HepG2 (cell line): ENCODE data around the gene RASD1. TPM values are rescaled to one million over a fixed set of nuclear protein-coding genes. Genes with fewer than 3 reads are reported as not detected.

Experiments
- HDAC6 ChIP-seq: fragments of 200-600 bp; sonication (generic); IDR thresholded peaks from 2 replicates; pipeline ENCODE4 v1.7.0; 2017; ENCODE audit warnings: mild to moderate bottlenecking, antibody characterized with exemption, low read length, low read depth
- HES4 ChIP-seq: sonication (generic); formaldehyde crosslinking; IDR thresholded peaks from 2 replicates; pipeline ENCODE4 v1.9.0; 2021; ENCODE audit warnings: mild to moderate bottlenecking, missing genetic modification reagents, borderline replicate concordance
- HNF4A ChIP-seq: sonication (generic); formaldehyde crosslinking; IDR thresholded peaks from 2 replicates; pipeline ENCODE4 v1.4.0; 2020; ENCODE audit warnings: missing genetic modification reagents
- ISX ChIP-seq: sonication (generic); formaldehyde crosslinking; conservative IDR thresholded peaks from 2 replicates; pipeline ENCODE4 v1.5.0; 2020; ENCODE audit warnings: missing genetic modification reagents
- JARID2 ChIP-seq: sonication (generic); formaldehyde crosslinking; IDR thresholded peaks from 2 replicates; pipeline ENCODE4 v1.8.1; 2023; ENCODE audit warnings: missing genetic modification reagents, inconsistent platforms; ENCODE audit not compliant: insufficient replicate concordance
- KAT8 ChIP-seq: IDR thresholded peaks from 2 replicates; pipeline ENCODE4 v1.6.1; 2016; ENCODE audit warnings: missing genetic modification reagents, missing compliant biosample characterization
- MAFF ChIP-seq: IDR thresholded peaks from 2 replicates; pipeline ENCODE4 v1.6.1; 2011; ENCODE audit warnings: low read depth, low read length, improper control_type of control experiment
- MATR3 ChIP-seq: sonication (generic); formaldehyde crosslinking; IDR thresholded peaks from 2 replicates; pipeline ENCODE4 v1.4.0; 2020; ENCODE audit warnings: missing genetic modification reagents
- MED8 ChIP-seq: sonication (generic); formaldehyde crosslinking; IDR thresholded peaks from 2 replicates; pipeline ENCODE4 v1.8.1; 2023; ENCODE audit warnings: mild to moderate bottlenecking, missing genetic modification reagents; ENCODE audit not compliant: insufficient replicate concordance
- NFIB ChIP-seq: sonication (generic); formaldehyde crosslinking; IDR thresholded peaks from 2 replicates; pipeline ENCODE4 v1.9.0; 2021; ENCODE audit warnings: missing genetic modification reagents, mild to moderate bottlenecking, borderline replicate concordance
- NFKB2 ChIP-seq: sonication (generic); formaldehyde crosslinking; IDR thresholded peaks from 2 replicates; pipeline ENCODE4 v1.4.0; 2020; ENCODE audit warnings: missing genetic modification reagents, borderline replicate concordance
- RBM22 ChIP-seq: fragments of 200-400 bp; formaldehyde crosslinking; optimal IDR thresholded peaks from 2 replicates; pipeline ENCODE3; 2017; ENCODE audit warnings: mild to moderate bottlenecking, low read length, moderate library complexity
- RNF2 ChIP-seq: fragments of 450-650 bp; conservative IDR thresholded peaks from 2 replicates; pipeline ENCODE4 v1.6.1; 2016; ENCODE audit warnings: low read depth
- ZFAT ChIP-seq: sonication (generic); formaldehyde crosslinking; conservative IDR thresholded peaks from 2 replicates; pipeline ENCODE4 v1.8.1; 2023; ENCODE audit warnings: missing genetic modification reagents, inconsistent platforms
- ZNF253 ChIP-seq: sonication (generic); formaldehyde crosslinking; IDR thresholded peaks from 2 replicates; pipeline ENCODE4 v1.8.0; 2022; ENCODE audit warnings: mild to moderate bottlenecking, missing genetic modification reagents, borderline replicate concordance
- ZNF557 ChIP-seq: sonication (generic); formaldehyde crosslinking; IDR thresholded peaks from 2 replicates; pipeline ENCODE4 v1.4.0; 2020; ENCODE audit warnings: missing genetic modification reagents
- ZNF629 ChIP-seq: sonication (generic); formaldehyde crosslinking; conservative IDR thresholded peaks from 2 replicates; pipeline ENCODE4 v1.5.0; 2020; ENCODE audit warnings: missing genetic modification reagents
- ZNF644 ChIP-seq: IDR thresholded peaks from 2 replicates; pipeline ENCODE4 v1.6.1; 2016; ENCODE audit warnings: low read depth
- ZSCAN12 ChIP-seq: sonication (generic); formaldehyde crosslinking; IDR thresholded peaks from 2 replicates; pipeline ENCODE4 v1.9.0; 2021; ENCODE audit warnings: mild to moderate bottlenecking, missing genetic modification reagents
- polyA plus RNA-seq, 8 experiments: library from polyadenylated mRNA; depleted of rRNA in 3 of 8; stranded (reverse) in 7 of 8; unstranded in 1 of 8; fragments of >200 nt; fragmentation: Illumina TruSeq in 4 of 8; extraction: Trizol in 4 of 8; gene quantifications; 2 replicates each; pipeline versions ENCODE4 v1.2.1 to v1.2.3, GENCODE V29; 2011 to 2016; ENCODE audit warnings: low read depth in 4 of 8, missing spikeins in 1 of 8, mixed read lengths in 1 of 8; ENCODE audit not compliant: insufficient read depth in 1 of 8
- total RNA-seq, 5 experiments: library from RNA; depleted of rRNA; stranded (reverse); fragments of >200 nt; fragmentation: Illumina TruSeq; extraction: Trizol; gene quantifications; 2 replicates each; pipeline ENCODE4 v1.2.3, GENCODE V29; 2016; ENCODE audit warnings: low read depth in 1 of 5
- TF ChIP-seq, protein P1 (sequence below): sonication (generic); formaldehyde crosslinking; IDR thresholded peaks from 2 replicates; pipeline ENCODE4 v1.4.0; 2020; ENCODE audit warnings: missing genetic modification reagents
- TF ChIP-seq, protein P2 (sequence below): sonication (generic); formaldehyde crosslinking; IDR thresholded peaks from 2 replicates; pipeline ENCODE4 v1.4.0; 2020; ENCODE audit warnings: missing genetic modification reagents
- TF ChIP-seq, protein P3 (sequence below): sonication (generic); formaldehyde crosslinking; IDR thresholded peaks from 2 replicates; pipeline ENCODE4 v1.4.0; 2020; ENCODE audit warnings: missing genetic modification reagents
- TF ChIP-seq, protein P4 (sequence below): sonication (generic); IDR thresholded peaks from 2 replicates; pipeline ENCODE4 v1.6.1; 2016; ENCODE audit warnings: low read depth, borderline replicate concordance
- TF ChIP-seq, protein P5 (sequence below): sonication (generic); formaldehyde crosslinking; IDR thresholded peaks from 2 replicates; pipeline ENCODE4 v1.4.0; 2020; ENCODE audit warnings: missing genetic modification reagents

The RASD1 gene
- total and polyA plus RNA-seq, 2 of the 13 experiments (the other 11 are each of a cell fraction or from before 2014, with no cell fraction given), result 1.6 to 4.2 TPM

DNA sequence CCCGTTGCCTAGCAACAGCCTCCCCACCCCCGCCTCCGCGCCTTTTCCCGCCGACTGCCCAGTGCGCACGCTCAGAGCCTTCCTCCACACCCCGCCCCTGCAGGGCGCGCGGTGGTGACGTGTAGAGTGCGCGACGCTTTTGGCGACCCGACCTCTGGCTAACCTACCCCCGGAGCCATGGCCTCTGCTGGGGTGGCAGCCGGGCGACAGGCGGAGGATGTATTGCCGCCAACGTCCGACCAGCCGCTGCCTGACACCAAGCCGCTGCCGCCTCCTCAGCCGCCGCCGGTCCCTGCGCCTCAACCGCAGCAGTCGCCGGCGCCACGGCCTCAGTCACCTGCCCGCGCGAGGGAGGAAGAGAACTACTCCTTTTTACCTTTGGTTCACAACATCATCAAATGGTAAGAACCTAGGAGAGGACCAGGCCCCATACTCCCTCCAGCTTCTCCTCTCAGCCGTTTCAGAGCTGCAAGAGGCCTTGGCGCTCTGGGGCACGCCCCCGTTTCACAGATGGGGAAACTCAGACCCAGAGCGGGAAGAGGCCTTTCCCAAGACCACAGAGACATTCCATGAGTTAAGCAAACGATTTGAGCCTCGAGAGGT, 19.2 kb downstream of the RASD1 start, which contains the start of gene MED9 (continued):
- TF ChIP-seq, protein P1, sequence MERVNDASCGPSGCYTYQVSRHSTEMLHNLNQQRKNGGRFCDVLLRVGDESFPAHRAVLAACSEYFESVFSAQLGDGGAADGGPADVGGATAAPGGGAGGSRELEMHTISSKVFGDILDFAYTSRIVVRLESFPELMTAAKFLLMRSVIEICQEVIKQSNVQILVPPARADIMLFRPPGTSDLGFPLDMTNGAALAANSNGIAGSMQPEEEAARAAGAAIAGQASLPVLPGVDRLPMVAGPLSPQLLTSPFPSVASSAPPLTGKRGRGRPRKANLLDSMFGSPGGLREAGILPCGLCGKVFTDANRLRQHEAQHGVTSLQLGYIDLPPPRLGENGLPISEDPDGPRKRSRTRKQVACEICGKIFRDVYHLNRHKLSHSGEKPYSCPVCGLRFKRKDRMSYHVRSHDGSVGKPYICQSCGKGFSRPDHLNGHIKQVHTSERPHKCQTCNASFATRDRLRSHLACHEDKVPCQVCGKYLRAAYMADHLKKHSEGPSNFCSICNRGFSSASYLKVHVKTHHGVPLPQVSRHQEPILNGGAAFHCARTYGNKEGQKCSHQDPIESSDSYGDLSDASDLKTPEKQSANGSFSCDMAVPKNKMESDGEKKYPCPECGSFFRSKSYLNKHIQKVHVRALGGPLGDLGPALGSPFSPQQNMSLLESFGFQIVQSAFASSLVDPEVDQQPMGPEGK (CRISPR knock-in tag), result peak; percentile 62
- TF ChIP-seq ZNF629 (CRISPR knock-in tag), result peak; percentile 49; the same call in 1 of the 2 replicates
- no peak for TF ChIP-seq MED8 (CRISPR knock-in tag)
- TF ChIP-seq ZNF644 (CRISPR knock-in tag), result no peak
- peak; percentile 69; the same call in 1 of the 2 replicates for TF ChIP-seq NFKB2 (CRISPR knock-in tag)
- peak; percentile 94 for TF ChIP-seq KAT8
- no peak for TF ChIP-seq MAFF
- TF ChIP-seq MATR3, result no peak
- TF ChIP-seq HES4 (CRISPR knock-in tag), result no peak
- no peak for TF ChIP-seq NFIB (CRISPR knock-in tag)
- no peak for TF ChIP-seq HDAC6
- no peak for TF ChIP-seq ISX (CRISPR knock-in tag)
- TF ChIP-seq ZNF253 (CRISPR knock-in tag), result no peak
- TF ChIP-seq RNF2, result no peak
- TF ChIP-seq, protein P2, sequence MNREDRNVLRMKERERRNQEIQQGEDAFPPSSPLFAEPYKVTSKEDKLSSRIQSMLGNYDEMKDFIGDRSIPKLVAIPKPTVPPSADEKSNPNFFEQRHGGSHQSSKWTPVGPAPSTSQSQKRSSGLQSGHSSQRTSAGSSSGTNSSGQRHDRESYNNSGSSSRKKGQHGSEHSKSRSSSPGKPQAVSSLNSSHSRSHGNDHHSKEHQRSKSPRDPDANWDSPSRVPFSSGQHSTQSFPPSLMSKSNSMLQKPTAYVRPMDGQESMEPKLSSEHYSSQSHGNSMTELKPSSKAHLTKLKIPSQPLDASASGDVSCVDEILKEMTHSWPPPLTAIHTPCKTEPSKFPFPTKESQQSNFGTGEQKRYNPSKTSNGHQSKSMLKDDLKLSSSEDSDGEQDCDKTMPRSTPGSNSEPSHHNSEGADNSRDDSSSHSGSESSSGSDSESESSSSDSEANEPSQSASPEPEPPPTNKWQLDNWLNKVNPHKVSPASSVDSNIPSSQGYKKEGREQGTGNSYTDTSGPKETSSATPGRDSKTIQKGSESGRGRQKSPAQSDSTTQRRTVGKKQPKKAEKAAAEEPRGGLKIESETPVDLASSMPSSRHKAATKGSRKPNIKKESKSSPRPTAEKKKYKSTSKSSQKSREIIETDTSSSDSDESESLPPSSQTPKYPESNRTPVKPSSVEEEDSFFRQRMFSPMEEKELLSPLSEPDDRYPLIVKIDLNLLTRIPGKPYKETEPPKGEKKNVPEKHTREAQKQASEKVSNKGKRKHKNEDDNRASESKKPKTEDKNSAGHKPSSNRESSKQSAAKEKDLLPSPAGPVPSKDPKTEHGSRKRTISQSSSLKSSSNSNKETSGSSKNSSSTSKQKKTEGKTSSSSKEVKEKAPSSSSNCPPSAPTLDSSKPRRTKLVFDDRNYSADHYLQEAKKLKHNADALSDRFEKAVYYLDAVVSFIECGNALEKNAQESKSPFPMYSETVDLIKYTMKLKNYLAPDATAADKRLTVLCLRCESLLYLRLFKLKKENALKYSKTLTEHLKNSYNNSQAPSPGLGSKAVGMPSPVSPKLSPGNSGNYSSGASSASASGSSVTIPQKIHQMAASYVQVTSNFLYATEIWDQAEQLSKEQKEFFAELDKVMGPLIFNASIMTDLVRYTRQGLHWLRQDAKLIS (CRISPR knock-in tag), result no peak
- TF ChIP-seq, protein P3, sequence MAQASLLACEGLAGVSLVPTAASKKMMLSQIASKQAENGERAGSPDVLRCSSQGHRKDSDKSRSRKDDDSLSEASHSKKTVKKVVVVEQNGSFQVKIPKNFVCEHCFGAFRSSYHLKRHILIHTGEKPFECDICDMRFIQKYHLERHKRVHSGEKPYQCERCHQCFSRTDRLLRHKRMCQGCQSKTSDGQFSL (CRISPR knock-in tag), result 0 out of 2 replicates have a peak, but pooled peaks have one; percentile 62
- no peak for TF ChIP-seq ZFAT
- TF ChIP-seq, protein P4, sequence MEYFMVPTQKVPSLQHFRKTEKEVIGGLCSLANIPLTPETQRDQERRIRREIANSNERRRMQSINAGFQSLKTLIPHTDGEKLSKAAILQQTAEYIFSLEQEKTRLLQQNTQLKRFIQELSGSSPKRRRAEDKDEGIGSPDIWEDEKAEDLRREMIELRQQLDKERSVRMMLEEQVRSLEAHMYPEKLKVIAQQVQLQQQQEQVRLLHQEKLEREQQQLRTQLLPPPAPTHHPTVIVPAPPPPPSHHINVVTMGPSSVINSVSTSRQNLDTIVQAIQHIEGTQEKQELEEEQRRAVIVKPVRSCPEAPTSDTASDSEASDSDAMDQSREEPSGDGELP, result no peak
- TF ChIP-seq HNF4A (CRISPR knock-in tag), result peak; percentile 50; the same call in 1 of the 2 replicates
- TF ChIP-seq ZNF557 (CRISPR knock-in tag), result no peak
- no peak for TF ChIP-seq RBM22
- no peak for TF ChIP-seq JARID2
- TF ChIP-seq ZSCAN12 (CRISPR knock-in tag), result no peak
- TF ChIP-seq, protein P5, sequence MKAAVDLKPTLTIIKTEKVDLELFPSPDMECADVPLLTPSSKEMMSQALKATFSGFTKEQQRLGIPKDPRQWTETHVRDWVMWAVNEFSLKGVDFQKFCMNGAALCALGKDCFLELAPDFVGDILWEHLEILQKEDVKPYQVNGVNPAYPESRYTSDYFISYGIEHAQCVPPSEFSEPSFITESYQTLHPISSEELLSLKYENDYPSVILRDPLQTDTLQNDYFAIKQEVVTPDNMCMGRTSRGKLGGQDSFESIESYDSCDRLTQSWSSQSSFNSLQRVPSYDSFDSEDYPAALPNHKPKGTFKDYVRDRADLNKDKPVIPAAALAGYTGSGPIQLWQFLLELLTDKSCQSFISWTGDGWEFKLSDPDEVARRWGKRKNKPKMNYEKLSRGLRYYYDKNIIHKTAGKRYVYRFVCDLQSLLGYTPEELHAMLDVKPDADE (CRISPR knock-in tag), result no peak
